ENCODE measurements around the gene HEATR5B.
"Not testable (repeated sequence)": the region's sequence is repeated elsewhere in the genome, so short reads cannot be mapped to it uniquely, and the experiment has no call there.

The HEATR5B gene

DNA sequence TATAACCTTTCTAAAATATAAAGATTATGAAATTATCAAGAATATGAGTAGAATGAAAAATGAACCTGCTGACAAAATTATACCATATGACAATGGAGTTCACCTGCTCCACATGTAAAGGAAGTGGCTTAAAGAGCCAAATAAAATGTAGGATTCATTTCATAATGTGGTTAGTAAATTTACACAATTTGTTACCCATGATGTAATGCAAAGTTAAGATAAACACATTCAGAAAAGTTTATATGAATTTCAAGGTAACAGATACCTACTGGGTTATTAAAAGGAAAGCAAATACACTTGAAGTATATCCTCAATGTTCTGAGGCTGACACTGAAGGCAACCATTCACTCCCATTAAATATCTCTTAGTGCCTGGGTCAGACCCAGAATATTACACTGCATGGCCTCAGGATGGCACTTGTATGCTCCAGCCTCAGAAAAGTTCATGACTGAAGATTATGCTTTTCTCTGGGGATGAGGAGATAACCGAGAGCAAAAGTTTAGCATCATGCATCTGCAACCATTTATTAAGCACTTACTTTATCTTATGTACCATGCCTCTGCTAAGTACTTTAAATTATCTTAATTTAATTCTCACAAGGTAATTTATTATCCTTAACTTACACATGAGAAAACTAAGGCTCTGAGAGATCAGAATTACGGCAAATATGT, 124.0 kb downstream of the HEATR5B start:
- no peak overlapping the region for H3K4me3 ChIP-seq (ENCODE audit: low read depth, low read length)
- TF ChIP-seq, protein P1, sequence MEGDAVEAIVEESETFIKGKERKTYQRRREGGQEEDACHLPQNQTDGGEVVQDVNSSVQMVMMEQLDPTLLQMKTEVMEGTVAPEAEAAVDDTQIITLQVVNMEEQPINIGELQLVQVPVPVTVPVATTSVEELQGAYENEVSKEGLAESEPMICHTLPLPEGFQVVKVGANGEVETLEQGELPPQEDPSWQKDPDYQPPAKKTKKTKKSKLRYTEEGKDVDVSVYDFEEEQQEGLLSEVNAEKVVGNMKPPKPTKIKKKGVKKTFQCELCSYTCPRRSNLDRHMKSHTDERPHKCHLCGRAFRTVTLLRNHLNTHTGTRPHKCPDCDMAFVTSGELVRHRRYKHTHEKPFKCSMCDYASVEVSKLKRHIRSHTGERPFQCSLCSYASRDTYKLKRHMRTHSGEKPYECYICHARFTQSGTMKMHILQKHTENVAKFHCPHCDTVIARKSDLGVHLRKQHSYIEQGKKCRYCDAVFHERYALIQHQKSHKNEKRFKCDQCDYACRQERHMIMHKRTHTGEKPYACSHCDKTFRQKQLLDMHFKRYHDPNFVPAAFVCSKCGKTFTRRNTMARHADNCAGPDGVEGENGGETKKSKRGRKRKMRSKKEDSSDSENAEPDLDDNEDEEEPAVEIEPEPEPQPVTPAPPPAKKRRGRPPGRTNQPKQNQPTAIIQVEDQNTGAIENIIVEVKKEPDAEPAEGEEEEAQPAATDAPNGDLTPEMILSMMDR (IDR thresholded peaks at IDR 0.05; ENCODE audit: low read depth, low read length), result no peak

GRCh38 chr2:36954977-36955607, 129.1 kb downstream of the HEATR5B start:
- TF ChIP-seq, protein P1 (IDR thresholded peaks at IDR 0.05; ENCODE audit: low read depth, low read length), result no peak
- no peak overlapping the region for H3K4me3 ChIP-seq (ENCODE audit: low read depth, low read length)

- H3K4me3 ChIP-seq (ENCODE audit: low read depth, low read length), result no peak overlapping the region
- TF ChIP-seq, protein P1 (IDR thresholded peaks at IDR 0.05; ENCODE audit: low read depth, low read length), result no peak
Measured at GRCh38 chr2:36952748-36953197, 131.4 kb downstream of the HEATR5B start.

GRCh38 chr2:36951574-36951973, 132.6 kb downstream of the HEATR5B start:
- H3K4me3 ChIP-seq (ENCODE audit: low read depth, low read length), result no peak overlapping the region
- TF ChIP-seq, protein P1 (IDR thresholded peaks at IDR 0.05; ENCODE audit: low read depth, low read length), result no peak

GRCh38 chr2:36951027-36951518, 133.1 kb downstream of the HEATR5B start:
- H3K4me3 ChIP-seq (ENCODE audit: low read depth, low read length), result no peak overlapping the region
- TF ChIP-seq, protein P1 (IDR thresholded peaks at IDR 0.05; ENCODE audit: low read depth, low read length), result no peak

- TF ChIP-seq, protein P1 (IDR thresholded peaks at IDR 0.05; ENCODE audit: low read depth, low read length), result no peak
- H3K4me3 ChIP-seq (ENCODE audit: low read depth, low read length), result no peak overlapping the region
Measured at GRCh38 chr2:36949845-36950244, 134.3 kb downstream of the HEATR5B start.

GRCh38 chr2:36945240-36945639, 138.9 kb downstream of the HEATR5B start:
- not testable (repeated sequence) for H3K4me3 ChIP-seq (ENCODE audit: low read depth, low read length)

Measured in WI38 (cell line).